ENCODE results near the gene NBPF1.
A peak's percentile ranks its signal among the peaks of the same experiment; 100 is the strongest.
"Not testable (repeated sequence)": the region's sequence is repeated elsewhere in the genome, so short reads cannot be mapped to it uniquely, and the experiment has no call there.

NBPF1 gene

GRCh38 chr1:16514107-16515055 is 99.0 kb downstream of the NBPF1 start, which contains the start of gene RNU1-1:
RNU1-1 (minus strand) TSS chr1:16514285.
- H3K4me3 ChIP-seq (ENCODE audit: low read length), result peak within 1 kb of the TSS; percentile 48

- H3K4me3 ChIP-seq (ENCODE audit: low read length), result not testable (repeated sequence)
Observed at GRCh38 chr1:16513412-16514106, 99.8 kb downstream of the NBPF1 start.

- not testable (repeated sequence) for H3K4me3 ChIP-seq (ENCODE audit: low read length)
Observed at GRCh38 chr1:16512624-16513411, 100.5 kb downstream of the NBPF1 start.

Data from GM08714 (cell line).